H7 (cell line): ENCODE data around the gene POLR1B. TPM values are rescaled to one million over a fixed set of nuclear protein-coding genes. Genes with fewer than 3 reads are reported as not detected.
"Not testable (repeated sequence)": the region's sequence is repeated elsewhere in the genome, so short reads cannot be mapped to it uniquely, and the experiment has no call there.

ENCODE experiments used
- DNase-seq: peaks from one replicate; pipeline ENCODE4 v3.0.0; 2012
- H3K27me3 ChIP-seq: 2 replicates; pipeline ENCODE4 v1.6.0; 2011; ENCODE audit warnings: mild to moderate bottlenecking, low read length; ENCODE audit not compliant: control insufficient read depth, insufficient read depth
- H3K36me3 ChIP-seq: replicated peaks from 2 replicates; pipeline ENCODE4 v1.5.1; 2011; ENCODE audit warnings: low read length; ENCODE audit not compliant: control insufficient read depth, insufficient read depth
- H3K4me3 ChIP-seq: 2 replicates; pipeline ENCODE4 v1.5.1; 2011; ENCODE audit warnings: low read depth, mild to moderate bottlenecking, control low read depth, low read length, moderate library complexity; ENCODE audit not compliant: insufficient read depth
- total RNA-seq: library from RNA; depleted of rRNA; stranded (reverse); fragments of >200 nt; shearing (Covaris generic); gene quantifications from 2 replicates; pipeline ENCODE4 v1.2.3, GENCODE V29; 2014

Gene POLR1B
- total RNA-seq, 1 experiment from 2014 or later: 35.5 TPM

DNA sequence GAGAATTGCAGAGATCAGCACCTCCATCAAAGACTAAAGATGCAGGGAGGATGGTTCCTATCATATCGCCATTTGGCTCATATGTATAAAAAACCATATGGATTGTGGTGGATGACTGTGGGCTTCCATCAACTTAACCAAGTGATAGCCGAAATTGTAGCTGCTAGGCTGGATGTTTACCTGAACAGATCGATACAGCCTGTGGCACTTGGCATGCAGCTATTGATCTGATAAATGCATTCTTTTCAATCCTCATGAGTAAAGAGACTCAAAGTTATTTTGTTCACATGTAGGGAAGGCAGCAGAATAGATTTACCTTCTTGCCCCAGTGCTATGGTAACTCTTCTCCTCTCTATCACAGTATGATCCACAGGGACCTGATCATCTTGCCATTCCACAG, 60.7 kb downstream of the POLR1B start:
- Histone ChIP-seq H3K36me3 (no peaks in the 10 kb centered on the region), H3K27me3 (no peaks in the 10 kb centered on the region), H3K4me3 (no peak overlapping the region)
- DNase-seq: no peak

- no peaks in the 10 kb centered on the region for H3K27me3 ChIP-seq
- no peak overlapping the region for H3K4me3 ChIP-seq
- no peak for DNase-seq
- H3K36me3 ChIP-seq: no peaks in the 10 kb centered on the region
Observed at GRCh38 chr2:112603731-112604130, 61.5 kb downstream of the POLR1B start.

- no peaks in the 10 kb centered on the region for H3K27me3 ChIP-seq
- no peak overlapping the region for H3K4me3 ChIP-seq
- DNase-seq: no peak
- no peaks in the 10 kb centered on the region for H3K36me3 ChIP-seq
Observed at GRCh38 chr2:112604952-112605351, 62.7 kb downstream of the POLR1B start.

- Histone ChIP-seq H3K4me3 (no peak overlapping the region), H3K36me3 (no peaks in the 10 kb centered on the region)
- DNase-seq: no peak
Observed at GRCh38 chr2:112605926-112606325, 63.7 kb downstream of the POLR1B start.

GRCh38 chr2:112606547-112606946, 64.3 kb downstream of the POLR1B start:
- Histone ChIP-seq H3K4me3 (no peak overlapping the region), H3K27me3 (no peaks in the 10 kb centered on the region), H3K36me3 (no peaks in the 10 kb centered on the region)
- DNase-seq: no peak

More at GRCh38 chr2:112605926-112606325, 63.7 kb downstream of the POLR1B start:
- no peaks in the 10 kb centered on the region for H3K27me3 ChIP-seq

GRCh38 chr2:112607680-112608438, 65.6 kb downstream of the POLR1B start:
- Histone ChIP-seq H3K36me3 (no peaks in the 10 kb centered on the region), H3K27me3 (no peaks in the 10 kb centered on the region), H3K4me3 (no peak overlapping the region)
- no peak for DNase-seq

DNA sequence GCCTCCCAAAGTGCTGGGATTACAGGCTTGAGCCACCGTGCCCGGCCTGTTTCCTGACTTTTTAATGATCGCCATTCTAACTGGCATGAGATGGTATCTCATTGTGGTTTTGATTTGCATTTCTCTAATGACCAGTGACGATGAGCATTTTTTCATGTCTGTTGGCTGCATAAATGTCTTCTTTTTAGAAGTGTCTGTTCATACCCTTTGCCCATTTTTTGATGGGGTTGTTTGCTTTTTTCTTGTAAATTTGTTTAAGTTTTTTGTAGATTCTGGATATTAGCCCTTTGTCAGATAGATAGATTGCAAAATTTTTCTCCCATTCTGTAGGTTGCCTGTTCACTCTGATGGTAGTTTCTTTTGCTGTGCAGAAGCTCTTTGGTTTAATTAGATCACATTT, 67.1 kb downstream of the POLR1B start:
- H3K36me3 ChIP-seq, H3K4me3 ChIP-seq, DNase-seq, H3K27me3 ChIP-seq: not testable (repeated sequence)

- not testable (repeated sequence) for H3K4me3 ChIP-seq, H3K36me3 ChIP-seq, DNase-seq, H3K27me3 ChIP-seq
Observed at GRCh38 chr2:112612283-112612682, 70.0 kb downstream of the POLR1B start.

GRCh38 chr2:112614201-112614840, 72.1 kb downstream of the POLR1B start:
- H3K27me3 ChIP-seq: no peaks in the 10 kb centered on the region
- no peak overlapping the region for H3K4me3 ChIP-seq
- no peaks in the 10 kb centered on the region for H3K36me3 ChIP-seq
- no peak for DNase-seq

DNA sequence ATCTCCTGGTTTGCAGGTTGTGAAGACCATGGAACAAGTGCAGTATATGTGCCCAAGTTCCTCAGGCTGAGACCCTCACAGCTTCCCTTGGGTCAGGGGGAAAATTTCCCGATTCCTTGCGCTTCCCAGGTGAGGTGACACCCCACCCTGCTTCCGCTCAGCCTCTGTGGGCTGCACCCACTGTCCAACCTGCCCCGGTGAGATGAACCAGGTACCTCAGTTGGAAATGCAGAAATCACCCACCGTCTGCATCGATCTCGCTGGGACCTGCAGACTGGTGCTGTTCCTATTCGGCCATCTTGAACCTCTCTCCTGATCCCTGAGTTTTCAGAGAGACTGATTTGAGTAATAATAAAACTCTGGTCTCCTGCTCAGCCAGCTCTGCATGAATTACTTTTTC, 72.8 kb downstream of the POLR1B start:
- Histone ChIP-seq H3K36me3 (no peaks in the 10 kb centered on the region), H3K27me3 (no peaks in the 10 kb centered on the region), H3K4me3 (no peak overlapping the region)
- no peak for DNase-seq

DNA sequence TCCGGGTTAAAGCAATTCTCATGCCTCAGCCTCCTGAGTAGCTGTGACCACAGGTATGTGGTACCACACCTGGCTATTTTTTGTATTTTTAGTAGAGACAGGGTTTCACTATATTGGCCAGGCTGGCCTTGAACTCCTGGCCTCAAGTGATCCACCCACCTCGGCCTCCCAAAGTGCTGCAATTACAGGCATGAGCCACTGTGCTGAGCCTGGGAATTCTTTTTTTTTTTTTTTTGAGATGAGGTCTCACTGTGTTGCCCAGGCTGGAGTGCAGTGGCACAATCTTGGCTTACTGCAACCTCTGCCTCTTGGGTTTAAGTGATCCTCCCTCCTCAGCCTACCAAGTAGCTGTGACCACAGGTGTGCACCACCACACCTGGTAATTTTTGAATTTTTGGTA, 73.5 kb downstream of the POLR1B start:
- H3K36me3 ChIP-seq, DNase-seq, H3K4me3 ChIP-seq, H3K27me3 ChIP-seq: not testable (repeated sequence)

GRCh38 chr2:112618383-112618782, 76.1 kb downstream of the POLR1B start:
- Histone ChIP-seq H3K4me3 (no peak overlapping the region), H3K27me3 (no peaks in the 10 kb centered on the region), H3K36me3 (no peaks in the 10 kb centered on the region)
- no peak for DNase-seq

DNA sequence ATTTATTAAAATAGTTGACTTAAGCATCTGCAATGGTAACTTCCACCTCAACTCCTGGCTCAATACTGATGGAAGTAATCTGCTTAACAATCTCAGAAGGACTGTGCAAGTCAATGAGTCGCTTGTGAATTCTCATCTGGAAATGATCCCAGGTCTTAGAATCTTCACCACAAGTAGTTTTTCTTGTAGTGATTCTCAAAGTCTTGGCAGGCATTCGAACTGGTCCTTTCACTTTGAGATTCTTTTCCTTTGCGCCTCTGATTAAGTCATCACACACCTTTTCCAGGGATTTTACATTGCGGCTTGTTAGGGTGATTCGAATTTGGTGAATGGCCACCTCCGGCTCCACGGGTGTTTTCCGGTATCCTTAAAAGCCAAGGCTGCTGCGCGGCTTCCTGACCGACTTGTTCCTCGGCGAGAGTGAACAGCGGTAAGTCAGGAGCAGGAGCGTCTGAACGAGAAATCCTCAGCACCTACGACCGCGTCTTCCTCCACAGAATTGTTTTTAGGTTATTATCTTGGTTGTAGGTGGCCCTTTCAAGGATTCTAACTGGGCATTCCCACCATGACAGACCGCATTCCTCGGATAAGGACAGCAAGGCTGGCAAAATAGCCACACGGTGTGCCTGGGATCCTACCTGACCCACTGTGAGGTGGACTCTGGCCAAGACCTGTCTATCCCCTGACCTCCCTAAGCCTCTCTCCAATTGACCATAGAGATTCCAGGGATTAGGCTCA, 79.7 kb downstream of the POLR1B start:
- Histone ChIP-seq H3K4me3 (no peak overlapping the region), H3K36me3 (no peaks in the 10 kb centered on the region), H3K27me3 (no peaks in the 10 kb centered on the region)
- DNase-seq: no peak

GRCh38 chr2:112622528-112622849, 80.2 kb downstream of the POLR1B start:
- no peak overlapping the region for H3K4me3 ChIP-seq
- H3K27me3 ChIP-seq: no peaks in the 10 kb centered on the region
- no peak for DNase-seq
- H3K36me3 ChIP-seq: no peaks in the 10 kb centered on the region
